ENCODE measurements around the gene GALNT2.

GALNT2 gene

GRCh38 chr1:230149751-230150584 lies 82.9 kb downstream of the GALNT2 start:
- no peak for DNase-seq

GRCh38 chr1:230150615-230151014 lies 83.6 kb downstream of the GALNT2 start:
- no peak for DNase-seq

GRCh38 chr1:230151924-230152468 lies 85.0 kb downstream of the GALNT2 start:
- no peak for DNase-seq

DNA sequence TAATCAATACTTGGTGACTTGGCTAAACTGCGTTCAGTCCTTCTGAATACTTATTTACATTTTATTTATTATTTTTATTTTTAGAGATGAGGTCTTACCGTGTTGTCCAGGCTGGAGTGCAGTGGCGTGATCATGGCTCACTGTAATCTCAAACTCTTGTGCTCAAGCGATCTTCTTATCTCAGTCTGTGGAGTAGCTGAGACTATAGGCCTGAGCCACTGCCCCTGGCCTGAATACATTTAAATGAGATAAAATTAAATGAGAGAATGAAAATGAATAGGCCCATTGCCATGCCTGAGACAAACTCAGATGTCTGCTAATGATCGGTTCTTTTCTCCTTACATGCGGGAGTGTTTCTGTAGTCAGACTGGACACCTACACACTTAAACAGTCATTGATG lies 86.0 kb downstream of the GALNT2 start:
- no peak for DNase-seq

DNA sequence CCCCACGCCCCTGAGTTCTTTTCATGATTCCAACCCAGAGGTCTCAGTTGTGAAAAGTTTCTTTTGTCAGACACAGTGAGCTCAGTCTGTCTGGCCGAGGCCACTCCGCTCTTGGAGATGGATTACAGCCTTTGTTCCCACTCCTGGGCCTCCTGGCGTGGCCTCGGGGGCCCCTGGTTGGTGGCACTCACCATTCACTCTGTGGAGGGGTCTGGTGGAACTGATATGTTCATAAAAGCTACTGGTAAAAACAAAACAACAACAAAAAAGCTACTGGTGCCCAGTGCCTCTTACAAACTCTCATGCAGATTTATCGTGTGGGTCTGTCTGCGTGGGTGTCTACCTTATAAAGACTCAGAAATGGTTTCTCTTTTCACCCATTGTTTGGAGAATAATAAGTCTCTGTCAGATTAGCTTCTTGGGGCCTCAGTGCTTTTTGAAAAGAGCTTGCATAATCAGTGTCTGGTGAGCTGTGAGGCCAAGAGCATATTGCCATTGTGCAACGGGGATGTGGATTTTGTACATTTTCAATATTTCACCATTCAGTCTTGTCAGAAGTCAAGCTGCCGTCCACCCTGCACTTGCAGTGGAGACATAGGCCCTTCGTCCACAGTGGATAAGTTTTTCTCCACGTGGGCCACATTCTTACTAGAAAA lies 86.7 kb downstream of the GALNT2 start:
- no peak for DNase-seq

GRCh38 chr1:230155021-230155420 lies 88.0 kb downstream of the GALNT2 start:
- DNase-seq, result no peak

GRCh38 chr1:230156068-230156467 lies 89.0 kb downstream of the GALNT2 start:
- DNase-seq, result no peak

GRCh38 chr1:230156536-230156935 lies 89.5 kb downstream of the GALNT2 start:
- no peak for DNase-seq

DNA sequence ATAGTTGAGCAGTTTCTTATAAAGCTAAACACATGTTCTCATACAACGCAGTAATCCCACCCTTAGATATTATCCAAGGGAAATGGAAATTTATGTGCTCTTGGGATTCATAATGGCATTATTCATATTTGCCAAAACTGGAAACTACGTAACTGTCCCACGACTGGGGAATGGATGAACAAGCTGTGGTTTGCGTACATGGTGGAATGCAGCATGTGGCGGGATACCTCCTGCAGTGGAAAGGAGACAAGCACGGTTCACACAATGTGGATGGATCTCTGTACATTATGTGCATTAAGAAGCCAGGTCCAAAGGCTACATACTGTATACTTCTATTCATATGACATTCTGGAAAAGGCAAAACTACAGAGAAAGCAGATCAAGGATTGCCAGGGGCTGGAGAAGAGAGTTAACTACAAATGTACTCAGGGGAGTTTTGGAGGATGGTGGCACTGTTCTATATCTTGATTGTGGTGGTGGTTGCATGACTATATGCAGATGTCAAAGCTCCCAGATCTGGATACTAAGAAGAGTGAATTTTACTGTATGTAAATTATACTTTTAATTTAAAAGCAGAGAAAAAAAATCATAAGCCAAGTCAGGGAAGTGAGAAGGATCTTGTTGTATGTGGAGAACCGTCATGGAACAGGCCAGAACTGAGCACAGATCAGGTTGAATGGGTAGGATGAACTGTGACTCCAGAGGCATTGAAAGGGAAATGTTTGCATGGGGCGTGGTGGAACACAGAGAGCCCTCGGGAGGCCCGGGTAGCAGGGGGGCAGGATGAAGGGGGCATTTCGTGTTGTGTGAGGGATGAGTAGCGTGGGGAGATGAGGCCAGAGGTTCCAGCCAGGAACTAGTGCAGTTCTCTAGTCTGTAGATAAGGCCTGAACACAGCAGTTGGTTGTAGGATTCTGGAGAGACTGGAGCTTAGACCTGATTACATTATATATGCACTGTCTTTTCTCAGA lies 90.7 kb downstream of the GALNT2 start:
- DNase-seq, result no peak

GRCh38 chr1:230158415-230159291 lies 91.6 kb downstream of the GALNT2 start:
- no peak for DNase-seq

DNA sequence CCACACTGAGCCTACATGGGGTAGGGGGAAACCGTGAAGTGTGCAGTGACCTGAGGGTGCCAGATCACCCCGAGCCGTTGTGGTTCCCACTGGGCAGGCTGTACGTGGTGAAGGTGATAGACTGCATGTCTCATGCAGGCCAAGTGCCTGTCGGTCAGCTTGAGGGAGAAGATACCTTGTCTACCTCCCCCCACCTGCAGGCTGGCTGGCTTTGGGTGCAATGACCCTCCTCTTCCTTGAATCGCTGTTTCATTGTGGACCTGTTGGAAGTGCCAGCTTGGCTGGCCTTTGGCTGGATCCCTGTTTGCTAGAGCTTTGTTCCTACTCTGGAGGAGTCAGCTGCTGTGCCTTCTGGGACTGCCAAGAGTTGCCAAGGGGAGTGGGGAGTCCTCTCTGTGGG lies 92.5 kb downstream of the GALNT2 start:
- no peak for DNase-seq

GRCh38 chr1:230160957-230161771 lies 94.1 kb downstream of the GALNT2 start:
- DNase-seq, result no peak

DNA sequence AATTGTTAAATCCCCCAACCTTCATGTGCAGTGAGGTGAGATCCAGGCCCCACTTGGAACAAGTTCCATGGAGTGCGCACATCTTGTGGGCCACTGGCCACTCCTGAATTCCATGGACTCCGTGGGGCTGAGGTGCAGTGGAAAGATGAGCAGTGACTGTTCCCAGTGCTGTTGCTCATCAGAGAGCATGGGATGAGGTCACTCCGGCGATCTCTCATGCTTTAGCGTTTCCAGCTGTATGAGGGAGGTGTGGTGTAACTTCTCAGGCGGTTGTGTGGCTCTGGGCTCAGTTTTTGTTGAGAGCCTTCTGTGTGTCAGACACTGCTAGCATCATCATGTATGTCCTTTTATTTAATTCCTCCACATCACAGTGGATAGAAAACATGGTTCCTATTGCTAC lies 96.2 kb downstream of the GALNT2 start:
- DNase-seq, result no peak

- DNase-seq, result no peak
Measured at GRCh38 chr1:230163719-230164118, 96.7 kb downstream of the GALNT2 start.

- no peak for DNase-seq
Measured at GRCh38 chr1:230165536-230165935, 98.5 kb downstream of the GALNT2 start.

- DNase-seq, result no peak
Measured at GRCh38 chr1:230166366-230167132, 99.5 kb downstream of the GALNT2 start.

DNA sequence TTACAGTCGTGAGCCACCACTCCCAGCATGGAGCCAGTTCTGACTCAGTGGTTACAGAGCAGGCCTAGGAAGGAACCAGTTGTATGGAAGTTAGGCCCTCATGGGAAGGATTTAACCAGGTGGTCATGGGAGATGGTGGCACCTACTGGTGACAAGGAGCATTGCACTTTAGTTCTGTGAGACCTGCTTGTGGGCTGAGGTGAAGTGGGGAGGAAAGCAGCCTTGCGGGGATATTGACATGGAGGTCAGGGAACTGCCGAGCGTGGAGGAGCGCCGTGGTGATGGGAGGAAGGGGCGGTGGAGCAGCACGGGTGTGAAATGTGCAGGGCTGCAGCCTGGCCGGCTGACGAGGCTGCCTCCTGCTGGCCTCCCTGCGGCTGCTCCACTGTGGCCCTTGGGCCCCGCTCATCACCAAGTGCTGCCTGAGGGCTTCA lies 100.4 kb downstream of the GALNT2 start:
- peak; percentile 23 for DNase-seq

GRCh38 chr1:230169454-230170152 lies 102.6 kb downstream of the GALNT2 start:
- DNase-seq, result no peak

GRCh38 chr1:230170153-230170547 lies 103.1 kb downstream of the GALNT2 start:
- DNase-seq, result no peak

GRCh38 chr1:230170622-230171021 lies 103.6 kb downstream of the GALNT2 start:
- DNase-seq, result no peak
